ENCODE results near the gene DYSF. TPM values are rescaled to one million over a fixed set of nuclear protein-coding genes. Genes with fewer than 3 reads are reported as not detected.

The DYSF gene
- total RNA-seq, 1 experiment from 2014 or later, result 5.5 TPM

- no peaks in the 10 kb centered on the region for H3K9me3 Mint-ChIP-seq
- WGBS (ENCODE audit: extremely low coverage, insufficient read length, low lambda C conversion rate), result no CpG with 5 or more reads among the region's 8 CpGs
- DNase-seq, result peak; percentile 20
These were observed 8.8 kb downstream of the DYSF start for GRCh38 chr2:71462056-71462605.

More at GRCh38 chr2:71462056-71462605, 8.8 kb downstream of the DYSF start:
- no peak for TF ChIP-seq CTCF (conservative IDR thresholded peaks at IDR 0.05)
- Histone ChIP-seq H3K79me2 (ENCODE audit: insufficient read depth, low read length) (no peaks in the 10 kb centered on the region), H2BK12ac (ENCODE audit: insufficient read length, low read depth, low read length) (no peak overlapping the region), H3K23ac (ENCODE audit: insufficient read length, low read depth, low read length) (no peak overlapping the region), H3K18ac (ENCODE audit: insufficient read length, low read depth, low read length) (no peak overlapping the region), H3K9me3 (ENCODE audit: control insufficient read depth, low read depth, low read length) (no peaks in the 10 kb centered on the region), H4K20me1 (ENCODE audit: control insufficient read depth, insufficient read depth, insufficient read length) (no peaks in the 10 kb centered on the region), H3K9ac (ENCODE audit: extremely low read depth, insufficient read length, low read length) (no peak overlapping the region), H3K4me2 (ENCODE audit: insufficient read depth, insufficient read length, low read length) (no peak overlapping the region), H2BK5ac (ENCODE audit: insufficient read length, low read length) (no peak overlapping the region), H3K4me1 (ENCODE audit: insufficient read depth, low read length) (no peaks in the 10 kb centered on the region; the same call in 1 of the 2 replicates), H4K8ac (replicated peaks; ENCODE audit: insufficient read length, low read depth, low read length) (no peak overlapping the region), H3K56ac (ENCODE audit: insufficient read length, low read depth, low read length) (no peak overlapping the region), H2BK15ac (ENCODE audit: low read depth, low read length) (no peak overlapping the region), H3K4ac (ENCODE audit: low read depth, low read length) (no peak overlapping the region), H2BK120ac (ENCODE audit: low read depth, low read length, poor library complexity, severe bottlenecking) (no peak overlapping the region), H3K27ac (ENCODE audit: insufficient read length, low read depth, low read length) (no peak overlapping the region), H3K27me3 (ENCODE audit: insufficient read depth, low read length) (peaks cover 57% of the 10 kb centered on the region), H4K5ac (ENCODE audit: insufficient read length, low read depth, low read length) (no peak overlapping the region), H2AK5ac (ENCODE audit: insufficient read length, low read length) (no peak overlapping the region), H3K14ac (ENCODE audit: insufficient read depth, low read length) (no peak overlapping the region; the same call in 1 of the 2 replicates), H2AFZ (ENCODE audit: low read length) (no peak overlapping the region), H4K91ac (ENCODE audit: insufficient read length, low read depth, low read length) (no peak overlapping the region), H3T11ph (ENCODE audit: low read length) (no peak overlapping the region), H3K23me2 (ENCODE audit: insufficient read length, low read depth, low read length, poor library complexity, severe bottlenecking) (peaks cover 13% of the 10 kb centered on the region), H3K79me1 (ENCODE audit: insufficient read depth, low read depth, low read length, poor library complexity, severe bottlenecking) (no peaks in the 10 kb centered on the region), H2BK20ac (ENCODE audit: low read depth, low read length, poor library complexity, severe bottlenecking) (no peak overlapping the region)
- H3K36me3 Mint-ChIP-seq (ENCODE audit: insufficient read depth in 1 of 3, low read depth in 3 of 3), result no peaks in the 10 kb centered on the region
- peaks cover 35% of the 10 kb centered on the region for H3K27me3 Mint-ChIP-seq (ENCODE audit: low read depth)
- no peak overlapping the region for H3K27ac Mint-ChIP-seq
- no peak overlapping the region for H3K4me3 Mint-ChIP-seq
- peaks cover 16 to 25% of the 10 kb centered on the region in 2 experiments for H3K4me1 Mint-ChIP-seq

Measured in H9 (cell line).